Heart left ventricle (tissue), 13 donors: ENCODE results near the gene ISLR.

Source experiments
- CTCF ChIP-seq, 12 donors: fragments of 200-600 bp; sonication (generic) in 4 of 12; IDR thresholded peaks; one replicate each; pipeline versions ENCODE4 v1.5.0 to v1.8.0; 2018 to 2022; ENCODE audit warnings: antibody characterized with exemption in 12 of 12, mild to moderate bottlenecking in 5 of 12
- POLR2A ChIP-seq, 2 donors: fragments of 450-650 bp; IDR thresholded peaks; one replicate each; pipeline ENCODE4 v1.6.1; 2017; ENCODE audit warnings: antibody characterized with exemption in 2 of 2, mild to moderate bottlenecking in 2 of 2, moderate library complexity in 2 of 2
- donor health status: ischemic (EF 13 %, LVEDD 7.1; RV severe dilation, severe dysfunction).
- donor health status: DM: no; HTN: yes; CAD: no.
- donor health status: DM: no; HTN: no; CAD: no.
- donor health status: ischemic (EF 25% LVEDD 6.9; RV normal size, moderate dysfunction).
- donor health status: ischemic (EF 25% LVEDD 5.7; RV mildly dilated, moderate dysfunction).
- donor health status: ischemic (EF 35%, LVEDD 5.7; RV mildly dilated, moderate dysfunction).
- donor health status: nonischemic (EF 11% LVEDD 7.7; RV severe dilation, severe dysfunction).
- donor health status: DM: yes; HTN: yes; CAD: no.
- donor health status: PGD.
- donor health status: ischemic (EF 29% LVEDD 5.4; RV normal size, mild dysfunction).
- donor health status: nonischemic (EF 23%, LVEDD 6.1; RV moderate dilation, normal function).

- TF ChIP-seq CTCF (IDR thresholded peaks at IDR 0.05) (no peak), POLR2A (IDR thresholded peaks at IDR 0.05) (no peak)
These were observed 3.3 kb upstream of the ISLR start for GRCh38 chr15:74170071-74170844.
